ENCODE measurements around the gene P3R3URF. TPM values are rescaled to one million over a fixed set of nuclear protein-coding genes. Genes with fewer than 3 reads are reported as not detected.

P3R3URF gene
- polyA plus RNA-seq, 1 experiment: not detected

GRCh38 chr1:46136711-46137110 is 39.6 kb downstream of the P3R3URF start:
- Histone ChIP-seq H3K27me3 (ENCODE audit: control insufficient read depth, insufficient read depth, low read length) (no peaks in the 10 kb centered on the region), H3K9me3 (ENCODE audit: control insufficient read depth, insufficient read depth, low read length) (no peaks in the 10 kb centered on the region), H3K4me3 (ENCODE audit: low read depth, low read length) (no peak overlapping the region), H3K27ac (ENCODE audit: low read depth, low read length) (no peak overlapping the region)
- no peak for TF ChIP-seq CTCF (IDR thresholded peaks at IDR 0.05; ENCODE audit: low read depth, low read length)
- POLR2A ChIA-PET: no interaction called here
- CTCF ChIA-PET: interaction anchor here (2.0 kb wide), 1 partner anchor 87 kb away, joined by 8 read pairs; no protein-coding TSS in a partner anchor
- no peak for DNase-seq (ENCODE audit: low read depth, low spot score)

- no peak overlapping the region for H3K4me3 ChIP-seq (ENCODE audit: low read depth, low read length)
- DNase-seq (ENCODE audit: low read depth, low spot score): peak; percentile 60
- no peak for TF ChIP-seq CTCF (IDR thresholded peaks at IDR 0.05; ENCODE audit: low read depth, low read length)
- no peaks in the 10 kb centered on the region for H3K9me3 ChIP-seq (ENCODE audit: control insufficient read depth, insufficient read depth, low read length)
- peak overlapping the region; percentile 31 for H3K27ac ChIP-seq (ENCODE audit: low read depth, low read length)
- H3K27me3 ChIP-seq (ENCODE audit: control insufficient read depth, insufficient read depth, low read length): no peaks in the 10 kb centered on the region
- ChIA-PET CTCF (interaction anchor here (1.5 kb wide), 1 partner anchor 13 kb away, joined by 4 read pairs; no protein-coding TSS in a partner anchor), POLR2A (no interaction called here)
Measured at GRCh38 chr1:46134660-46135331, 41.5 kb downstream of the P3R3URF start.

- H3K9me3 ChIP-seq (ENCODE audit: control insufficient read depth, insufficient read depth, low read length): no peaks in the 10 kb centered on the region
- peak overlapping the region; percentile 80 for H3K4me3 ChIP-seq (ENCODE audit: low read depth, low read length)
- TF ChIP-seq CTCF (IDR thresholded peaks at IDR 0.05; ENCODE audit: low read depth, low read length): no peak
- H3K27me3 ChIP-seq (ENCODE audit: control insufficient read depth, insufficient read depth, low read length): no peaks in the 10 kb centered on the region
- ChIA-PET CTCF (interaction anchor here (0.6 to 1.5 kb wide), 2 partner anchors 14 to 44 kb away, joined by 3 to 4 read pairs; no protein-coding TSS in a partner anchor), POLR2A (interaction anchor here (0.7 kb wide), 1 partner anchor 40 kb away, joined by 3 read pairs; no protein-coding TSS in a partner anchor)
- DNase-seq (ENCODE audit: low read depth, low spot score): no peak
- H3K27ac ChIP-seq (ENCODE audit: low read depth, low read length): no peak overlapping the region
Measured at GRCh38 chr1:46133781-46134350, 42.4 kb downstream of the P3R3URF start.

GRCh38 chr1:46133181-46133658 is 43.1 kb downstream of the P3R3URF start:
- POLR2A ChIA-PET: no interaction called here
- H3K27ac ChIP-seq (ENCODE audit: low read depth, low read length): peak overlapping the region; percentile 99
- CTCF ChIA-PET: interaction anchor here (0.6 to 1.3 kb wide), 2 partner anchors 45 to 96 kb away, joined by 3 to 6 read pairs; no protein-coding TSS in a partner anchor
- H3K9me3 ChIP-seq (ENCODE audit: control insufficient read depth, insufficient read depth, low read length): no peaks in the 10 kb centered on the region
- peak overlapping the region; percentile 80 for H3K4me3 ChIP-seq (ENCODE audit: low read depth, low read length)
- no peaks in the 10 kb centered on the region for H3K27me3 ChIP-seq (ENCODE audit: control insufficient read depth, insufficient read depth, low read length)
- TF ChIP-seq CTCF (IDR thresholded peaks at IDR 0.05; ENCODE audit: low read depth, low read length): no peak
- no peak for DNase-seq (ENCODE audit: low read depth, low spot score)
